GM18517 (cell line): ENCODE results near the gene TGFBR3.

Experiments used
- ATAC-seq: cut with Tn5 transposase; IDR thresholded peaks from one replicate; pipeline ENCODE4 v1.9.1; 2021; ENCODE audit warnings: mild to moderate bottlenecking, moderate library complexity; ENCODE audit not compliant: unreplicated experiment

Gene TGFBR3

DNA sequence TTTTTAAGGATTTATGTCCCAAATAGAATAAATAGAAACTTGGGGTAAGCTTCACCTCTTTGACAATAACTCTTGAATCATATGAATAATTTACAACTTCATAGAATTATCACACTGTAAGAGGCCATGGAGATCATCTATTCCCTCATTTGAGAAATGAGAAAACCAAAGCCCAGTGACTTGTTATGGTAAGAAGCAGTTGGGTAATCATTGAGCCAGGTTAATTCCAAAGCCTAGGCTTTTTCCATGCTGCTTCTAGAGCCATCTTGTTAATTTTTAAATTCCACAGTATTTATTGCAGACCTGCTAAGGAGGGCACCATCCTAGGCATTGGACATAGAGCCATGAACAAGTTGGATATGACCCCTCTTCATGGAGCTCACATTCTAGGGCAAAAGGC lies 224.8 kb downstream of the TGFBR3 start:
- ATAC-seq = no peak

GRCh38 chr1:91660708-91661107 lies 225.2 kb downstream of the TGFBR3 start:
- ATAC-seq = no peak

- ATAC-seq = no peak
Observed at GRCh38 chr1:91655912-91656449, 230.0 kb downstream of the TGFBR3 start.

GRCh38 chr1:91653183-91653582 lies 232.8 kb downstream of the TGFBR3 start:
- no peak for ATAC-seq

GRCh38 chr1:91651661-91652071 lies 234.3 kb downstream of the TGFBR3 start:
- no peak for ATAC-seq

DNA sequence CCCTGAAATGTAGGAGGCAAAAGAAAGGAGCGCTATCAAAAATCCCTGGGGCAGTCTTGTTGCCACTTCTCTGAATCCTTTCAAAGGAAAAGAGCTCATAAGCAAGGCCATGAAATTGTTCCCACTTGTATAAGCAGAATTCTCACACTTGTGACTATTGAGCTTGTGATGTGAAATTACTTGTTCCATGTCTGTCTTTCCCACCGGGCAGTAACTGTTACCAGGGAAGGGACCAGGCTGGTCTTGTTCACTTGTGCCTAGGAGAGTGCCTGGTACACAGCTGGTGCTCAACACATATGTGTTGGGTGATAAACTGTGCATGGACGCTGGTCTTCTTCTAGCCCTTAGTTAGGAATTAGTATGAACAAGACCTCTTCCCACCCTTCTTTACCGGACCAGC lies 234.7 kb downstream of the TGFBR3 start:
- ATAC-seq = no peak

DNA sequence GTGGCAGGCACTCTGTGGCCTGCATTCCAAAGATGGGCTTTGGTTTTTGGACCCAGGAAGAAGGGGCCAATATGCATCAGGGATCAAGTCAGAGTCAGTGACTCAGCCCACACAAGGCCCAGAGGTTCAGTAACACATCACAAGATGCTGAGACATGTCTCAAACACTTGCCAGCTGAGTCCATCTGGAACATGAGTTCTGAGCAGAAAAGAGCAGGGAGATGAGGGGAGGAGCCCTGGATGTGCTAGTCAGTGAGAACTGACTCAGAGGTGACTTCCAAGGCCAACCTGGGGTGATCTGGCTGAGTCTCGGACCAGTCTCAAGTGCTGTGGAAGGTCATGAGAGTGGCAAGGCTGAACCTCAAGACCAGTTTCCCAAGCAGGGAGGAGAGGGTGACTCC lies 235.2 kb downstream of the TGFBR3 start:
- no peak for ATAC-seq

DNA sequence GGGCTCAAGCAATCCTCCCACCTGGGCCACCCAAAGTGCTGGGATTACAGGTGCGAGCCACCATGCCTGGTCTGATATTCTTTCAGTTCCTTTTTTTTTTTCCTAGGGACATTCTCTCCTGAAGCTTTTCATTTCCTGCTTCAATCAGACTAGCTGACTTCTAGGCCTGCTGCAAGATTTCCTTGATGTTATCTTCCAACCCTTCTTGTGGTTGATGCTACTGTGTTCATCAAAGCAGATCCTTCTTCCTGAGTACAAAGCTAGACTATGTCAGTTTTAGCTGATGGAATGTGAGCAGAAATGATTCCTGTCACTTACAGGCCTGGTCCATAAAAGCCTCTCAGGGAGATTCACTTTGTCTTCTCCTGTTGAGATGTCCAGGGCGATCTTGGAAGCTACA lies 238.9 kb downstream of the TGFBR3 start:
- ATAC-seq = no peak

DNA sequence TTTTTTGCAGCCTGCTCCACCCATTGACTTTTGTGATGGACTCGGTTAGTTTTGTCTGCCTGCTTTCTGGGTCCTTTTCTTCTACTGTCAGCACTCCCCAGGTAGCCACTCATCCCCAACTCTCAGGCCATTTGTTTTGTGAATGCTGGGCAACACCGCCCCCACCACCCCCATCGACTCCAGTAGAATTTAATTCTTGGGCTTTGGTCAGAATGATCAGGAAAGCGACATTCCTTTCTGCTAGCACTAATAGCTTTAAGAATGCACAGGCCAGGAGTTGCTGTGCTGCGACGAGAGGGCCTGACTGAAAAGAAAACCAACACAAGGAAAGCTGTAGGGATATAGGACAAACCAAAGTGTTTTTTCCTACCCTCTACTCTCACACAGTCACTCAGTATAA lies 240.9 kb downstream of the TGFBR3 start:
- no peak for ATAC-seq

- ATAC-seq = no peak
Observed at GRCh38 chr1:91643431-91643830, 242.5 kb downstream of the TGFBR3 start.

DNA sequence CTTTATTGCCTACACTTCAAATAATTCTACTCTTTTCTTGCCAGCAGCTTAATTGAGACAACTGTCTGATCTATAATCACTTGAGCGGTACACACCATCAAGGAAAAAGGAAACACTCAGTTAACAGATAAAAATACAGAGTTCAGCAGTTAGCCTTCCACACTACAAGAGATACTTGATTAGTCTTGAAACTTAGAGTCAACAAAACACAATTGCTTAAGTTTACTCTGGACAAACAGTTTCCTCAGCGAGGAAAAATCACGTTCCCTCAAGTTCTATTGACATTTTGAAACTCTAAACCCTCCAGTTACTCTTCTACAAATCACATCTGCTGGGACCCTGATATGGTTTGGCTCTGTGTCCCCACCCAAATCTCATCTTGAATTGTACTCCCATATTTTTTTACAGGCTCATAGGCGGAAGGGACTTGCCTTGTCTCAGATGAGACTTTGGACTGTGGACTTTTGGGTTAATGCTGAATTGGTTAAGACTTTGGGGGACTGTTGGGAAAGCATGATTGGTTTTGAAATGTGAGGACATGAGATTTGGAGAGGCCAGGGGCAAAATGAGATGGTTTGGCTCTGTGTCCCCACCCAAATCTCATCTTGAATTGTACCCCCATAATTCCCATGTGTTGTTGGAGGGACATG lies 244.9 kb downstream of the TGFBR3 start:
- ATAC-seq = no peak

DNA sequence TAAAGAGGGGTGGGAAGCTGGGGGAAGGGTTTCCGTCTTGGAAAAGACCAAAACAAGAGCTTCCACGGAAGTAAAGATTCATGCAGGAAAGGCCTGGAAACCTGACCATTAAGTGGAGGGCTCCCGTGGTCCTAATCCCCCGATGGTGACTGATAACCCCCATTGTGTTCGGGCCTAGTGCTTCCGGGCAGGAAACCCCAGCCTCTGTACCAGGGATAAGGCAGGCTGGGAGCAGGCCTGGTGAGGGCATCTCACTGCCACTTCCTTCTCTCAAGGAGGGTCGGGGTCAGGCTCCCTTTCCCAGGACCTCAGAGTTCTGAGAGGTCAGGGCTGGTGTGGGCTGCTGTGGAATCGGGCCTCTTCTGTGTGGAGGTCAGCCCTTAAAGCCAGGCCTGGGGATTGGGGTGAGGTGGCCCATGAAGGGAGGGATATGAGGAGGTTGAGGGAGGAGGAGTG lies 248.4 kb downstream of the TGFBR3 start:
- no peak for ATAC-seq

GRCh38 chr1:91635763-91636162 lies 250.2 kb downstream of the TGFBR3 start:
- ATAC-seq = no peak

DNA sequence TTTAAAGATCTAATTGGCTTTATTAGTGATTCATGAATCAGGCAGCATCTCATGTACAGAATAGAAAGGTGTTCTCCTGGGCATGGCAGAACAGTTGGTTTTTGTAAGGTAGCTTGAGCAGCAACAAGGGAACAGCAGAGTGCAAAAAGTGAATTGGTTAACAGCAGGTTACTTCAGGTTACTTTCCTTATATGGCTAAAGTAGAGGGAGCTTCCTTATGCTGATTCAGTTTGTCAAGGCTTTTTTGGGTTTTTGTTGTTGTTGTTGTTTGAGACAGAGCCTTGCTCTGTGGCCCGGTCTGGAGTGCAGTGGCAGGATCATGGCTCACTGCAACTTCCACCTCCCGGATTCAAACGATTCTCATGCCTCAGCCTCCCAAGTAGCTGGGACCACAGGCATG lies 252.5 kb downstream of the TGFBR3 start:
- ATAC-seq = no peak

DNA sequence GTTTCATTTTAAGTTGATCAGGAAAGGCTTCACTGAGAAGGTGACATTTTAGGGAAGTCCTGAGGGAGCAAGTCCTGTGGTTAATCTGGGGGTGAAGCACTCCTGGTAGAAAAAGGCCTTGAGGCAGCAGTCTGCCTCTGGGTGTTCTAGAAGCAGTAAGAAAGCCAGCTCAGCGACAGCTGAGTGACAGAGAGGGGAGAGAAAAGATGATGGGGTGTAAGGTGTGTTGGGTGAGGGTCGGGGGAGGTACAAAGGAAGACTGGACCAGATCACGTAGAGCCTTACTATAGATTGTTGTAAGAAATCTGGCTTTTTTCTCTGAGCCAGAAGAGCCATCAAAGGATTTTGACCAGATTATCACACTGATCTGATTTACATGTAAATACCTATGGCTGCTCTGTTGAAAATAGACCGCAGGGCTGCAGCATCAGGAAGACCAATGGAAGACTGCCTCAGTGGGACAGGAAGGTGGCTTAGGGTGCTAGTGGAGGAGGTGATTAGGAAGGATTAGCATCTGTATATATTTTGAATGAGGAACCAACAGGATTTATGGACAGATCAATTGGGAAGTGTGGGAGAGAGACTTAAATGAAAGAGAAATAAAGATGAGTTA lies 254.1 kb downstream of the TGFBR3 start:
- ATAC-seq = no peak

GRCh38 chr1:91630803-91631202 lies 255.1 kb downstream of the TGFBR3 start:
- ATAC-seq = no peak
